K562 (cell line): ENCODE data around the gene ARMH1. TPM values are rescaled to one million over a fixed set of nuclear protein-coding genes. Genes with fewer than 3 reads are reported as not detected.

Experiments
- CHD4 ChIP-seq: fragments of 200-600 bp; sonication (generic); IDR thresholded peaks from 3 replicates; pipeline ENCODE4 v1.6.1; 2012; ENCODE audit warnings: low read depth, mild to moderate bottlenecking, mixed read lengths, low read length, inconsistent platforms; ENCODE audit not compliant: insufficient read depth, insufficient replicate concordance, poor library complexity, severe bottlenecking
- ERF ChIP-seq: fragments of 450-650 bp; formaldehyde crosslinking; IDR thresholded peaks from 2 replicates; pipeline ENCODE4 v1.4.0; 2020; ENCODE audit warnings: mild to moderate bottlenecking, mixed read lengths
- ETV1 ChIP-seq: fragments of 450-650 bp; conservative IDR thresholded peaks from 2 replicates; pipeline ENCODE4 v1.6.1; 2016; ENCODE audit warnings: missing genetic modification characterization, control low read depth, low read depth, missing compliant biosample characterization
- FOXK2 ChIP-seq, 2 experiments: fragments of 450-650 bp; IDR thresholded peaks in 1 of 2; conservative IDR thresholded peaks in 1 of 2; 2 replicates each; pipeline ENCODE4 v1.6.1; 2016; ENCODE audit warnings: low read depth in 2 of 2, mild to moderate bottlenecking in 1 of 2
- GABPA ChIP-seq: fragments of 200-800 bp; sonication (Bioruptor generic); conservative IDR thresholded peaks from 2 replicates; pipeline ENCODE4 v1.6.1; 2016; ENCODE audit warnings: low read depth, missing genetic modification characterization, missing compliant biosample characterization
- GTF2E2 ChIP-seq: fragments of 200-800 bp; sonication (Bioruptor generic); IDR thresholded peaks from 2 replicates; pipeline ENCODE4 v1.6.1; 2016; ENCODE audit warnings: missing genetic modification characterization, missing compliant biosample characterization
- HDAC8 ChIP-seq: fragments of 450-650 bp; IDR thresholded peaks from 2 replicates; pipeline ENCODE4 v1.6.1; 2016; ENCODE audit warnings: mild to moderate bottlenecking, missing genetic modification characterization, moderate library complexity, missing compliant biosample characterization
- JUNB ChIP-seq: fragments of 450-650 bp; formaldehyde crosslinking; conservative IDR thresholded peaks from 2 replicates; pipeline ENCODE4 v1.4.0; 2020; ENCODE audit warnings: mild to moderate bottlenecking
- NFRKB ChIP-seq: fragments of 450-650 bp; IDR thresholded peaks from 2 replicates; pipeline ENCODE4 v1.6.1; 2016; ENCODE audit warnings: low read depth
- POLR3A ChIP-seq: IDR thresholded peaks from 2 replicates; pipeline ENCODE4 v1.6.1; 2011; ENCODE audit warnings: borderline replicate concordance, mild to moderate bottlenecking, moderate library complexity; ENCODE audit not compliant: insufficient read length, insufficient read depth; ENCODE audit errors: extremely low read depth
- SIN3B ChIP-seq: fragments of 450-650 bp; IDR thresholded peaks from 2 replicates; pipeline ENCODE4 v1.6.1; 2017; ENCODE audit warnings: low read depth, mild to moderate bottlenecking, moderate library complexity
- SMARCA5 ChIP-seq: fragments of 450-650 bp; IDR thresholded peaks from 2 replicates; pipeline ENCODE4 v1.6.1; 2016
- ZBTB43 ChIP-seq: sonication (generic); formaldehyde crosslinking; IDR thresholded peaks from 2 replicates; pipeline ENCODE4 v1.8.0; 2023; ENCODE audit warnings: mild to moderate bottlenecking, missing genetic modification reagents
- ZNF224 ChIP-seq: sonication (generic); formaldehyde crosslinking; IDR thresholded peaks from 2 replicates; pipeline ENCODE4 v1.8.0; 2022; ENCODE audit warnings: mild to moderate bottlenecking, missing genetic modification reagents
- ZNF316 ChIP-seq: fragments of 450-650 bp; IDR thresholded peaks from 2 replicates; pipeline ENCODE4 v1.6.1; 2016
- ZNF398 ChIP-seq: fragments of 250-450 bp; sonication (Bioruptor Pico); IDR thresholded peaks from 2 replicates; pipeline ENCODE4 v1.8.0; 2021; ENCODE audit warnings: moderate library complexity, mild to moderate bottlenecking, inconsistent platforms
- ZNF583 ChIP-seq: fragments of 250-450 bp; sonication (Bioruptor Pico); IDR thresholded peaks from 2 replicates; pipeline ENCODE4 v1.4.0; 2020
- ZNF609 ChIP-seq: sonication (generic); formaldehyde crosslinking; IDR thresholded peaks from 2 replicates; pipeline ENCODE4 v1.8.1; 2023; ENCODE audit warnings: missing genetic modification reagents, mild to moderate bottlenecking, borderline replicate concordance
- polyA plus RNA-seq, 8 experiments: library from polyadenylated mRNA; depleted of rRNA in 4 of 8; stranded (reverse) in 5 of 8; unstranded in 3 of 8; fragments of >200 nt; fragmentation: Nextera tagmentation in 2 of 8; fragmentation: Illumina TruSeq in 1 of 8; extraction: Ambion mirVana in 2 of 8; extraction: Trizol in 1 of 8; gene quantifications; 2 replicates each; pipeline versions ENCODE4 v1.2.1 to v1.2.3, GENCODE V29; 2011 to 2014; ENCODE audit warnings: inconsistent platforms in 1 of 8, missing spikeins in 1 of 8
- total RNA-seq, 7 experiments: library from RNA; depleted of rRNA in 6 of 7; stranded (reverse); fragments of >200 nt in 6 of 7; fragmentation: Illumina TruSeq in 2 of 7; extraction: Trizol in 2 of 7; gene quantifications; 2 replicates each; pipeline versions ENCODE4 v1.2.1 to v1.2.3, GENCODE V29; 2011 to 2021; ENCODE audit warnings: low replicate concordance in 1 of 7

ARMH1 gene
- total and polyA plus RNA-seq, 9 of the 15 experiments (the other 6 are each of a cell fraction or from before 2014, with no cell fraction given) = 0.41 TPM; not detected in 8

- peak; percentile 90 for TF ChIP-seq ZNF609 (CRISPR knock-in tag)
- TF ChIP-seq ZNF398 = peak; percentile 6; the same call in 1 of the 2 replicates
- TF ChIP-seq SIN3B = peak; percentile 57
- peak; percentile 7; the same call in 1 of the 2 replicates for TF ChIP-seq ZNF224 (CRISPR knock-in tag)
- no peak for TF ChIP-seq POLR3A
- peak; percentile 49; the same call in 1 of the 2 replicates for TF ChIP-seq SMARCA5
- peak; percentile 87 for TF ChIP-seq ZBTB43
- peak; percentile 68; the same call in 1 of the 2 replicates for TF ChIP-seq NFRKB
- no peak; the same call in none of the 2 replicates for TF ChIP-seq HDAC8 (tag)
- peak; percentile 60 for TF ChIP-seq GABPA (tag)
- peak; percentile 100 for TF ChIP-seq ERF
- peak; percentile 45; the same call in 1 of the 2 replicates for TF ChIP-seq JUNB (CRISPR knock-in tag)
- TF ChIP-seq ETV1 (tag) = peak; percentile 55
- TF ChIP-seq GTF2E2 (tag) = peak; percentile 100
- TF ChIP-seq ZNF583 (CRISPR knock-in tag) = no peak; the same call in none of the 2 replicates
- peak; percentile 77 to 78 for TF ChIP-seq FOXK2 (conservative IDR thresholded peaks at IDR 0.05 in 1 of 2, IDR thresholded peaks at IDR 0.05 in 1 of 2; ENCODE audit: low read depth in 2 of 2)
- TF ChIP-seq CHD4 = no peak
- TF ChIP-seq ZNF316 = peak; percentile 99
These were observed 56.4 kb downstream of the ARMH1 start, which contains the start of gene RNU5D-1 (continued) for GRCh38 chr1:44730741-44731512.
